CD4-positive, CD25-positive, alpha-beta regulatory T cell (primary cell): ENCODE data around the gene ATP7B. TPM values are rescaled to one million over a fixed set of nuclear protein-coding genes. Genes with fewer than 3 reads are reported as not detected.
A peak's percentile ranks its signal among the peaks of the same experiment; 100 is the strongest.

Experiments used
- ATAC-seq, 2 donors: fragments of 150-1000 bp; cut with Tn5 transposase; one replicate each; pipeline ENCODE4 v1.10.0; 2021; ENCODE audit warnings: low read depth in 2 of 2, moderate number of reproducible peaks in 2 of 2, moderate library complexity in 1 of 2
- DNase-seq, 3 donors: peaks; one replicate each; pipeline versions ENCODE4 v3.0.0 to v3.0.0-alpha.2; 2012 to 2022; ENCODE audit warnings: mixed read lengths in 1 of 3
- H3K27ac ChIP-seq: one replicate; pipeline ENCODE4 v1.7.0; 2013; ENCODE audit warnings: mild to moderate bottlenecking, low read length; ENCODE audit not compliant: insufficient read depth, poor library complexity, severe bottlenecking
- H3K27me3 ChIP-seq: one replicate; pipeline ENCODE4 v1.7.0; 2013; ENCODE audit warnings: low read length; ENCODE audit not compliant: control insufficient read depth, insufficient read depth
- H3K36me3 ChIP-seq: one replicate; pipeline ENCODE4 v1.7.0; 2013; ENCODE audit warnings: mild to moderate bottlenecking, low read length, moderate library complexity; ENCODE audit not compliant: control insufficient read depth, insufficient read depth
- H3K4me1 ChIP-seq: 2 replicates; pipeline ENCODE4 v1.7.0; 2013; ENCODE audit warnings: mild to moderate bottlenecking, low read length; ENCODE audit not compliant: insufficient read depth, control insufficient read depth, poor library complexity, severe bottlenecking
- H3K4me3 ChIP-seq: one replicate; pipeline ENCODE4 v1.7.0; 2013; ENCODE audit warnings: low read depth, mild to moderate bottlenecking, low read length, moderate library complexity
- H3K9me3 ChIP-seq, 2 experiments: 1 replicate in 1 of 2; 2 replicates in 1 of 2; pipeline ENCODE4 v1.7.0; 2013; ENCODE audit warnings: low read length in 2 of 2, mild to moderate bottlenecking in 1 of 2, moderate library complexity in 1 of 2; ENCODE audit not compliant: control insufficient read depth in 2 of 2
- H3K27ac Mint-ChIP-seq, 3 donors: one replicate each; pipeline ENCODE4 v1.8.0; 2020 to 2022; ENCODE audit warnings: mild to moderate bottlenecking in 3 of 3, mixed read lengths in 3 of 3, moderate library complexity in 2 of 3
- H3K27me3 Mint-ChIP-seq: one replicate; pipeline ENCODE4 v1.8.0; 2022; ENCODE audit warnings: mild to moderate bottlenecking, mixed read lengths
- H3K36me3 Mint-ChIP-seq: one replicate; pipeline ENCODE4 v1.8.0; 2020; ENCODE audit warnings: mixed read lengths
- H3K4me1 Mint-ChIP-seq, 4 donors: one replicate each; pipeline ENCODE4 v1.8.0; 2020 to 2022; ENCODE audit warnings: mixed read lengths in 4 of 4, mild to moderate bottlenecking in 1 of 4
- H3K4me3 Mint-ChIP-seq, 4 donors: one replicate each; pipeline ENCODE4 v1.8.0; 2020 to 2022; ENCODE audit warnings: mild to moderate bottlenecking in 4 of 4, mixed read lengths in 4 of 4, moderate library complexity in 3 of 4
- H3K9me3 Mint-ChIP-seq, 7 donors: one replicate each; pipeline ENCODE4 v1.8.0; 2020 to 2022; ENCODE audit warnings: mixed read lengths in 7 of 7, mild to moderate bottlenecking in 3 of 7, moderate library complexity in 2 of 7
- polyA plus RNA-seq, 4 donors: library from polyadenylated mRNA; unstranded; fragments of 300-500 nt; fragmentation: Illumina TruSeq; gene quantifications; one replicate each; pipeline ENCODE4 v1.2.3, GENCODE V29; 2021
- total RNA-seq: library from RNA; stranded (reverse); gene quantifications from one replicate; pipeline ENCODE4 v1.2.3, GENCODE V29; 2022

The ATP7B gene
- total and polyA plus RNA-seq, 5 donors from 2014 or later = 0.18 to 1.4 (median 0.30) TPM

- Mint-ChIP-seq H3K4me3 (no peak overlapping the region), H3K9me3 (peaks cover 0 to 2% (median 0%) of the 10 kb centered on the region in 7 donors), H3K36me3 (no peaks in the 10 kb centered on the region), H3K27ac (no peak overlapping the region), H3K27me3 (peaks cover 5% of the 10 kb centered on the region), H3K4me1 (peaks cover 8 to 27% (median 11%) of the 10 kb centered on the region in 4 donors)
- Histone ChIP-seq H3K4me3 (no peak overlapping the region), H3K27me3 (no peaks in the 10 kb centered on the region), H3K36me3 (no peaks in the 10 kb centered on the region), H3K4me1 (no peaks in the 10 kb centered on the region), H3K9me3 (no peaks in the 10 kb centered on the region), H3K27ac (no peak overlapping the region)
- no peak for DNase-seq
- no peak for ATAC-seq
Measured at GRCh38 chr13:51906581-51906980, 104.7 kb downstream of the ATP7B start.

GRCh38 chr13:51905787-51906186, 105.5 kb downstream of the ATP7B start:
- H3K9me3 Mint-ChIP-seq = no peaks in the 10 kb centered on the region
- H3K27ac Mint-ChIP-seq = no peak overlapping the region
- Histone ChIP-seq H3K27ac (no peak overlapping the region), H3K27me3 (no peaks in the 10 kb centered on the region), H3K36me3 (no peaks in the 10 kb centered on the region), H3K9me3 (no peaks in the 10 kb centered on the region), H3K4me1 (no peaks in the 10 kb centered on the region), H3K4me3 (no peak overlapping the region)
- H3K36me3 Mint-ChIP-seq = no peaks in the 10 kb centered on the region
- H3K4me3 Mint-ChIP-seq = no peak overlapping the region
- DNase-seq = no peak
- peaks cover 8% of the 10 kb centered on the region for H3K27me3 Mint-ChIP-seq
- peaks cover 8 to 25% (median 11%) of the 10 kb centered on the region in 4 donors for H3K4me1 Mint-ChIP-seq
- peak in 1 of 2 donors; percentile 11 for ATAC-seq

GRCh38 chr13:51902776-51903175, 108.5 kb downstream of the ATP7B start:
- Mint-ChIP-seq H3K4me1 (peaks cover 0 to 7% (median 0%) of the 10 kb centered on the region in 4 donors), H3K36me3 (no peaks in the 10 kb centered on the region), H3K9me3 (no peaks in the 10 kb centered on the region), H3K4me3 (no peak overlapping the region), H3K27ac (no peak overlapping the region), H3K27me3 (peaks cover 26% of the 10 kb centered on the region)
- H3K4me3 ChIP-seq = no peak overlapping the region
- H3K27me3 ChIP-seq = peaks cover 3% of the 10 kb centered on the region
- H3K9me3 ChIP-seq = no peaks in the 10 kb centered on the region
- no peak for DNase-seq
- H3K4me1 ChIP-seq = no peaks in the 10 kb centered on the region
- no peak for ATAC-seq
- no peak overlapping the region for H3K27ac ChIP-seq
- H3K36me3 ChIP-seq = no peaks in the 10 kb centered on the region

DNA sequence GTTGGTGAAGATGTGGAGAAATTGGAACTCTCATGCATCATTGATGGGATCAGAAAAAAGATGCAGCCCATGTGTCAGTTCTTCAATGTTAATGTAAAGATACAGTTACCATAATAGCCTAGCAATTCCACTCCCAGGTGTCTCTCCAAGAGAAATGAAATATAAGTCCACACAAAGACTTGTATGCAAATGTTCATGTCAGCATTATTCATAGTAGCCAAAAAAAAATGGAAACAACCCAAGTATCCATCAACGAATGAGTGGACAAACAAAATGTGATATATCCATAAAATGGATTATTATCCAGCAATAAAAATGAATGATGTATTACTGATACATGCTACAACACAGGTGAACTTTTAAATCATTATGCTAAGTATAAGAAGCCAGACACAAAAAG, 110.8 kb downstream of the ATP7B start:
- Mint-ChIP-seq H3K27ac (no peak overlapping the region), H3K27me3 (peaks cover 33% of the 10 kb centered on the region)

DNA sequence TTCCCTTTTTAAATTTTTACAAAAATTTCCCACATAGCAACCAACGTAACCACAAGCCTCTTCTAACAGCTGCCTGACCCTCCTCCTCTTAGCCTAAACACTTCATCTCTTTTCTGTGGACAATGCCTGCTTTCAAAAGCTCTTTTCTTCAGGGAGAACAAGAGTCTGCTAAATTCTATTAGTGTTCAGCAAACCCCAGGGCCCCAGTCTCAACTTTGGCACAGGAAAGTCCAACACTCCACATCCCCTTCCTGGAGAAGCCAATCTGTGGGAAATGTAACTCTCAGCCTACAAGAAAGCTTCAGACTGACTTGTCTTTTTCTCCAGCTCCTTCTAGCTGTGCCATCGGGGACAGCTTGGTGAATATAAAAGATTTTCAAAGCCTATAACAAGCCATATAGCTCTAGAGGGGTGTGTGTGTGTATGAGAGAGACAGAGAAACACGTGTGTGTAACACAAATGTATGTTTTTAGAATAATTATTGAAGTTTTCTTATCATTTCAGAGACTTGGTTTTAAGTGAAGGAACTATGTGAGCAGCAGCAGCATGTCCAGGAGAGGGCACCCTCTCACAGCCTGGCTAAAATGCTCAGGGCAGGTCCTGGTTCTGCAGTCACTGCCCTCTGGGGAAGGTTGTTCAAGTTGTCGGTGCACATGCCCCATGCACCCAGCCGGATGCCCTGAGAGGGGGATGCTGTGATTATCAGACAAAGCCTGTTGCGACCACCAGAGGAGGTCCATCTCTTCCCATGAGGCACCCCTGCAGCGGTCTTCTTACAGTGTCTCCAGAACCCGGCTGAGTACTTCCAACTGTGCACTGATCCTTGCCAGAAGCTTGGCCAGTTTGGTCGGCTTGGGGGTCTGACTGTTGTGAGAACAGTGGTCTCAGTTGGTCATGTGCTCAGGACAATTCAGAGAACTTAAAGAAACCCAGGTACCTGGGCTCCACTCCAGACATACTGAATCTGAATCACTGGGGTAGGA, 115.1 kb downstream of the ATP7B start:
- peaks cover 0 to 8% (median 0%) of the 10 kb centered on the region in 4 donors for H3K4me1 Mint-ChIP-seq
- peak in 1 of 2 donors; percentile 53 for ATAC-seq
- no peaks in the 10 kb centered on the region for H3K4me1 ChIP-seq
- no peak overlapping the region for H3K4me3 ChIP-seq
- peak; percentile 14 to 77 (median 50) for DNase-seq
- no peak overlapping the region for H3K27ac ChIP-seq
- H3K27me3 Mint-ChIP-seq = peaks cover 44% of the 10 kb centered on the region
- no peaks in the 10 kb centered on the region for H3K36me3 Mint-ChIP-seq
- no peak overlapping the region for H3K4me3 Mint-ChIP-seq
- no peak overlapping the region for H3K27ac Mint-ChIP-seq
- H3K27me3 ChIP-seq = peaks cover 3% of the 10 kb centered on the region
- no peaks in the 10 kb centered on the region for H3K9me3 Mint-ChIP-seq
- no peaks in the 10 kb centered on the region for H3K36me3 ChIP-seq
- H3K9me3 ChIP-seq = no peaks in the 10 kb centered on the region

More for the DNA sequence above, 110.8 kb downstream of the ATP7B start:
- H3K36me3 Mint-ChIP-seq = no peaks in the 10 kb centered on the region
- no peaks in the 10 kb centered on the region for H3K9me3 Mint-ChIP-seq
- Histone ChIP-seq H3K4me3 (no peak overlapping the region), H3K27ac (no peak overlapping the region), H3K9me3 (no peaks in the 10 kb centered on the region), H3K36me3 (no peaks in the 10 kb centered on the region), H3K27me3 (peaks cover 3% of the 10 kb centered on the region), H3K4me1 (no peaks in the 10 kb centered on the region)
- no peak for DNase-seq
- H3K4me1 Mint-ChIP-seq = peaks cover 0 to 8% (median 2%) of the 10 kb centered on the region in 4 donors
- no peak overlapping the region for H3K4me3 Mint-ChIP-seq
- ATAC-seq = no peak

DNA sequence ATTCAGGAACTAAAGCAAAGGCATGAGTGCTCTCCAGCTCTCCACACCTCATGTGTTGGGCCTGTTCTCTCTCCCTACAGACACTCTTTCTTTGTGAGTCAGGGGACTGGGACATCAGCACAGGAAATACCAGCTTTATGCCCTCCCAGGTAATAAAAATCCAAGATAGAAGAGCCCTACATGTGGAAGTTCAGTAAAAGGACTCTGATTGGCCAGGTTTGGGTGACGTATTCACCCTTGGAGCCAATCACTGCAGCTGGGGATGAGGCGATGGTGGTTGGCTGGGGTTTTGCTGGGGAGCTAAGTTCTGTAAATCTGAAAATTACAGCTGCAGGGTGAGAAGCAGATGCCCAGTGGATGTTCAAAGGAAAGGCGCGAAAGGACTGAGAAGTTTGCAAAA, 117.0 kb downstream of the ATP7B start:
- Histone ChIP-seq H3K4me1 (no peaks in the 10 kb centered on the region), H3K36me3 (no peaks in the 10 kb centered on the region), H3K27ac (no peak overlapping the region), H3K9me3 (no peaks in the 10 kb centered on the region), H3K27me3 (no peaks in the 10 kb centered on the region), H3K4me3 (no peak overlapping the region)
- Mint-ChIP-seq H3K27me3 (peaks cover 36% of the 10 kb centered on the region), H3K4me1 (peaks cover 0 to 8% (median 0%) of the 10 kb centered on the region in 4 donors), H3K27ac (no peak overlapping the region), H3K36me3 (no peaks in the 10 kb centered on the region), H3K4me3 (no peak overlapping the region), H3K9me3 (peaks cover 0 to 2% (median 0%) of the 10 kb centered on the region in 7 donors)
- ATAC-seq = no peak
- no peak for DNase-seq

- Histone ChIP-seq H3K9me3 (no peaks in the 10 kb centered on the region), H3K27me3 (no peaks in the 10 kb centered on the region), H3K4me1 (no peaks in the 10 kb centered on the region), H3K4me3 (no peak overlapping the region), H3K27ac (no peak overlapping the region), H3K36me3 (no peaks in the 10 kb centered on the region)
- peaks cover 0 to 3% (median 0%) of the 10 kb centered on the region in 7 donors for H3K9me3 Mint-ChIP-seq
- DNase-seq = no peak
- H3K27ac Mint-ChIP-seq = peak overlapping the region in 1 of 3 donors; percentile 29
- peaks cover 24% of the 10 kb centered on the region for H3K27me3 Mint-ChIP-seq
- H3K4me3 Mint-ChIP-seq = no peak overlapping the region
- no peaks in the 10 kb centered on the region for H3K36me3 Mint-ChIP-seq
- H3K4me1 Mint-ChIP-seq = peaks cover 0 to 8% (median 0%) of the 10 kb centered on the region in 4 donors
- ATAC-seq = no peak
Measured at GRCh38 chr13:51892657-51893056, 118.6 kb downstream of the ATP7B start.
